Epidermal melanocyte (primary cell): ENCODE measurements around the gene PDE9A.

Source experiments
- DNase-seq: peaks from one replicate; pipeline ENCODE4 v3.0.0; 2011; ENCODE audit warnings: low spot score; ENCODE audit not compliant: insufficient read length

The PDE9A gene

GRCh38 chr21:42819861-42820615 lies 166.6 kb downstream of the PDE9A start:
- no peak for DNase-seq

- DNase-seq: no peak
Observed at GRCh38 chr21:42820616-42821465, 167.4 kb downstream of the PDE9A start.
